LoVo (cell line): ENCODE measurements around the gene RPAP2.
"Not testable (repeated sequence)": the region's sequence is repeated elsewhere in the genome, so short reads cannot be mapped to it uniquely, and the experiment has no call there.

Source experiments
- DNase-seq: peaks from one replicate; pipeline ENCODE4 v3.0.0-alpha.2; 2016; ENCODE audit warnings: low spot score

RPAP2 gene

GRCh38 chr1:92323473-92324453 lies 24.9 kb downstream of the RPAP2 start:
- DNase-seq, result no peak

GRCh38 chr1:92324784-92325183 lies 25.9 kb downstream of the RPAP2 start:
- DNase-seq, result no peak

GRCh38 chr1:92326681-92327080 lies 27.8 kb downstream of the RPAP2 start:
- DNase-seq, result peak; percentile 7

- DNase-seq, result no peak
Measured at GRCh38 chr1:92327794-92328193, 28.9 kb downstream of the RPAP2 start.

GRCh38 chr1:92329347-92330129 lies 30.7 kb downstream of the RPAP2 start:
- no peak for DNase-seq

- no peak for DNase-seq
Measured at GRCh38 chr1:92333668-92334067, 34.8 kb downstream of the RPAP2 start.

- no peak for DNase-seq
Measured at GRCh38 chr1:92340154-92340553, 41.3 kb downstream of the RPAP2 start.

GRCh38 chr1:92342401-92342800 lies 43.5 kb downstream of the RPAP2 start:
- DNase-seq, result no peak

GRCh38 chr1:92343061-92343460 lies 44.2 kb downstream of the RPAP2 start:
- no peak for DNase-seq

- no peak for DNase-seq
Measured at GRCh38 chr1:92346866-92347640, 48.2 kb downstream of the RPAP2 start.

- DNase-seq, result no peak
Measured at GRCh38 chr1:92352856-92353255, 54.0 kb downstream of the RPAP2 start.

GRCh38 chr1:92354259-92354658 lies 55.4 kb downstream of the RPAP2 start:
- DNase-seq, result no peak

GRCh38 chr1:92356956-92357355 lies 58.1 kb downstream of the RPAP2 start:
- no peak for DNase-seq

- not testable (repeated sequence) for DNase-seq
Measured at GRCh38 chr1:92359382-92359781, 60.5 kb downstream of the RPAP2 start.

- DNase-seq, result no peak
Measured at GRCh38 chr1:92359986-92360385, 61.1 kb downstream of the RPAP2 start.

- DNase-seq, result no peak
Measured at GRCh38 chr1:92362970-92363369, 64.1 kb downstream of the RPAP2 start.

- DNase-seq, result no peak
Measured at GRCh38 chr1:92363401-92363800, 64.5 kb downstream of the RPAP2 start.

- no peak for DNase-seq
Measured at GRCh38 chr1:92365378-92366039, 66.7 kb downstream of the RPAP2 start.

- no peak for DNase-seq
Measured at GRCh38 chr1:92366040-92366395, 67.2 kb downstream of the RPAP2 start.

GRCh38 chr1:92367496-92367895 lies 68.6 kb downstream of the RPAP2 start:
- no peak for DNase-seq

GRCh38 chr1:92372164-92372563 lies 73.3 kb downstream of the RPAP2 start:
- no peak for DNase-seq

GRCh38 chr1:92374223-92374622 lies 75.4 kb downstream of the RPAP2 start:
- DNase-seq, result no peak
